Neural cell (in vitro differentiated cells): ENCODE data around the gene ASIC4. TPM values are rescaled to one million over a fixed set of nuclear protein-coding genes. Genes with fewer than 3 reads are reported as not detected.

Experiments
- H2AFZ ChIP-seq: fragments of 200-600, 300-800 bp; sonication (generic), shearing (Covaris generic); 2 replicates; pipeline ENCODE4 v1.6.0; 2014; ENCODE audit warnings: low read depth, mild to moderate bottlenecking, antibody characterized with exemption, low read length, moderate library complexity
- H3F3A ChIP-seq: fragments of 200-600 bp; shearing (Covaris generic); 2 replicates; pipeline ENCODE4 v1.6.1; 2016; ENCODE audit warnings: mild to moderate bottlenecking, moderate library complexity, mixed read lengths, antibody characterized with exemption, low read length; ENCODE audit not compliant: insufficient read depth, poor library complexity, severe bottlenecking
- H3K27ac ChIP-seq: fragments of 200-600, 300-800 bp; sonication (generic), shearing (Covaris generic); 2 replicates; pipeline ENCODE4 v1.5.1; 2014; ENCODE audit warnings: mild to moderate bottlenecking, low read length, moderate library complexity
- H3K27me3 ChIP-seq: fragments of 300-800, 200-600 bp; sonication (generic), shearing (Covaris generic); 2 replicates; pipeline ENCODE4 v1.6.0; 2014; ENCODE audit warnings: mild to moderate bottlenecking, low read depth, low read length, moderate library complexity; ENCODE audit not compliant: insufficient read depth
- H3K36me3 ChIP-seq: fragments of 300-800, 200-600 bp; sonication (generic), shearing (Covaris generic); 2 replicates; pipeline ENCODE4 v1.5.1; 2014; ENCODE audit warnings: mild to moderate bottlenecking, antibody characterized with exemption, low read length, moderate library complexity; ENCODE audit not compliant: insufficient read depth
- H3K4me2 ChIP-seq: fragments of 300-800, 200-600 bp; sonication (generic), shearing (Covaris generic); 2 replicates; pipeline ENCODE4 v1.6.0; 2014; ENCODE audit warnings: mild to moderate bottlenecking, low read length
- H3K4me3 ChIP-seq: fragments of 300-800, 200-600 bp; sonication (generic), shearing (Covaris generic); 2 replicates; pipeline ENCODE4 v1.5.1; 2014; ENCODE audit warnings: mild to moderate bottlenecking, low read length, moderate library complexity
- H3K79me2 ChIP-seq: fragments of 200-600 bp; shearing (Covaris generic); replicated peaks from 2 replicates; pipeline ENCODE4 v1.6.0; 2014; ENCODE audit warnings: mild to moderate bottlenecking, low read length, moderate library complexity; ENCODE audit not compliant: insufficient read depth
- H3K9ac ChIP-seq: fragments of 300-800, 200-600 bp; sonication (generic), shearing (Covaris generic); 2 replicates; pipeline ENCODE4 v1.6.1; 2016; ENCODE audit warnings: mild to moderate bottlenecking, low read length, mixed read lengths
- H3K9me2 ChIP-seq: fragments of 200-600 bp; shearing (Covaris generic); 2 replicates; pipeline ENCODE4 v1.6.1; 2016; ENCODE audit warnings: mild to moderate bottlenecking, low read length, mixed read lengths; ENCODE audit not compliant: insufficient read depth
- H3K9me3 ChIP-seq: fragments of 200-600, 300-800 bp; sonication (generic), shearing (Covaris generic); 2 replicates; pipeline ENCODE4 v1.6.1; 2016; ENCODE audit warnings: mild to moderate bottlenecking, mixed run types, low read length, moderate library complexity, mixed read lengths
- H4K20me1 ChIP-seq: fragments of 200-600 bp; shearing (Covaris generic); 2 replicates; pipeline ENCODE4 v1.6.1; 2016; ENCODE audit warnings: mild to moderate bottlenecking, mixed run types; ENCODE audit not compliant: insufficient read depth
- CTCF ChIP-seq: fragments of 450-650 bp; IDR thresholded peaks from 2 replicates; pipeline ENCODE4 v1.5.1; 2014; ENCODE audit warnings: antibody characterized with exemption, mild to moderate bottlenecking, moderate library complexity; ENCODE audit not compliant: poor library complexity, severe bottlenecking
- EP300 ChIP-seq: fragments of 450-650 bp; conservative IDR thresholded peaks from 2 replicates; pipeline ENCODE4 v1.6.1; 2014; ENCODE audit warnings: antibody characterized with exemption, mild to moderate bottlenecking, moderate library complexity; ENCODE audit not compliant: poor library complexity, severe bottlenecking
- EZH2 ChIP-seq: fragments of 200-600, 300-800 bp; shearing (Covaris generic), sonication (generic); IDR thresholded peaks from 2 replicates; pipeline ENCODE4 v1.6.1; 2014; ENCODE audit warnings: antibody characterized with exemption, low read length, borderline replicate concordance, mild to moderate bottlenecking; ENCODE audit not compliant: insufficient read depth, poor library complexity, severe bottlenecking
- MXI1 ChIP-seq: fragments of 450-650 bp; conservative IDR thresholded peaks from 2 replicates; pipeline ENCODE4 v1.6.1; 2014; ENCODE audit warnings: antibody characterized with exemption, mild to moderate bottlenecking; ENCODE audit not compliant: poor library complexity, severe bottlenecking
- POLR2AphosphoS5 ChIP-seq: IDR thresholded peaks from 2 replicates; pipeline ENCODE4 v1.6.1; 2012
- RAD21 ChIP-seq: fragments of 450-650 bp; conservative IDR thresholded peaks from 2 replicates; pipeline ENCODE4 v1.6.1; 2014; ENCODE audit warnings: antibody characterized with exemption, mild to moderate bottlenecking, moderate library complexity
- REST ChIP-seq: IDR thresholded peaks from 2 replicates; pipeline ENCODE4 v1.6.1; 2012; ENCODE audit warnings: borderline replicate concordance
- SMC3 ChIP-seq: fragments of 450-650 bp; conservative IDR thresholded peaks from 2 replicates; pipeline ENCODE4 v1.6.1; 2014; ENCODE audit warnings: antibody characterized with exemption, mild to moderate bottlenecking, moderate library complexity; ENCODE audit not compliant: poor library complexity
- TAF1 ChIP-seq: IDR thresholded peaks from 2 replicates; pipeline ENCODE4 v1.6.1; 2012; ENCODE audit warnings: low read depth
- polyA plus RNA-seq: library from polyadenylated mRNA; depleted of rRNA; stranded (reverse); fragments of >200 nt; gene quantifications from 2 replicates; pipeline ENCODE4 v1.2.3, GENCODE V29; 2014

ASIC4 gene
- polyA plus RNA-seq, 1 donor from 2014 or later = 2.7 TPM

- Histone ChIP-seq H2AFZ (no peak overlapping the region), H4K20me1 (no peaks in the 10 kb centered on the region), H3F3A (no peaks in the 10 kb centered on the region), H3K27me3 (peaks cover 35% of the 10 kb centered on the region), H3K9ac (no peak overlapping the region), H3K27ac (no peak overlapping the region), H3K79me2 (no peaks in the 10 kb centered on the region), H3K4me2 (no peak overlapping the region), H3K4me3 (no peak overlapping the region), H3K9me2 (no peaks in the 10 kb centered on the region), H3K9me3 (no peaks in the 10 kb centered on the region), H3K36me3 (no peaks in the 10 kb centered on the region)
- TF ChIP-seq EZH2 (no peak), SMC3 (no peak), CTCF (no peak), POLR2AphosphoS5 (no peak), TAF1 (no peak), MXI1 (no peak), EP300 (no peak), REST (no peak), RAD21 (no peak)
Observed at GRCh38 chr2:219500135-219500534, 14.1 kb upstream of the ASIC4 start.

GRCh38 chr2:219501849-219502248 is 12.4 kb upstream of the ASIC4 start:
- Histone ChIP-seq H3K9me2 (no peaks in the 10 kb centered on the region), H3K36me3 (no peaks in the 10 kb centered on the region), H3K27me3 (peaks cover 18% of the 10 kb centered on the region), H3K27ac (no peak overlapping the region), H3K9me3 (no peaks in the 10 kb centered on the region), H3K79me2 (no peaks in the 10 kb centered on the region), H2AFZ (no peak overlapping the region), H3K4me3 (no peak overlapping the region), H3K4me2 (no peak overlapping the region), H4K20me1 (no peaks in the 10 kb centered on the region), H3K9ac (peak overlapping the region; percentile 5), H3F3A (no peaks in the 10 kb centered on the region)
- TF ChIP-seq SMC3 (no peak), RAD21 (no peak), MXI1 (no peak), EP300 (no peak), CTCF (no peak)
